Measurements from ENCODE around the gene TIPRL.

DNA sequence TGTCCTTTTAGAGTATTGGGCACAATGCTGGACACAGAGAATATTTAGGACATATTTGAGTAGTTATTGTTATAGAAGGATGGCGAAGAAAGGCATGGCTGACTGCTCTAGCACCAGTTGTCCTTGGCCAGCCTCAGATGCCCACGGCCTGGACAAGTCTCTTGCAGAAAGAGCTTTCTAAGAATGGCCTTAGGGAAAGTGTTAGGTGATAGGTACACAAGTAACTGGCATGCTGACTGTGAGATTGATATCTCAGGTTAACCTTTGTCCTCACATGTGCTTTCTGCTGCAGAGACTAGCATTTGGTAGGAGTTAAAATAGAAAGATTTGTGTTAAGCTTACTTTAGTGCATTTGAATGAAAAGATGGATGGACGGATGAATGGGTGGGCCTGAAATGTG lies 57.2 kb downstream of the TIPRL start:
- TF ChIP-seq, protein P1, sequence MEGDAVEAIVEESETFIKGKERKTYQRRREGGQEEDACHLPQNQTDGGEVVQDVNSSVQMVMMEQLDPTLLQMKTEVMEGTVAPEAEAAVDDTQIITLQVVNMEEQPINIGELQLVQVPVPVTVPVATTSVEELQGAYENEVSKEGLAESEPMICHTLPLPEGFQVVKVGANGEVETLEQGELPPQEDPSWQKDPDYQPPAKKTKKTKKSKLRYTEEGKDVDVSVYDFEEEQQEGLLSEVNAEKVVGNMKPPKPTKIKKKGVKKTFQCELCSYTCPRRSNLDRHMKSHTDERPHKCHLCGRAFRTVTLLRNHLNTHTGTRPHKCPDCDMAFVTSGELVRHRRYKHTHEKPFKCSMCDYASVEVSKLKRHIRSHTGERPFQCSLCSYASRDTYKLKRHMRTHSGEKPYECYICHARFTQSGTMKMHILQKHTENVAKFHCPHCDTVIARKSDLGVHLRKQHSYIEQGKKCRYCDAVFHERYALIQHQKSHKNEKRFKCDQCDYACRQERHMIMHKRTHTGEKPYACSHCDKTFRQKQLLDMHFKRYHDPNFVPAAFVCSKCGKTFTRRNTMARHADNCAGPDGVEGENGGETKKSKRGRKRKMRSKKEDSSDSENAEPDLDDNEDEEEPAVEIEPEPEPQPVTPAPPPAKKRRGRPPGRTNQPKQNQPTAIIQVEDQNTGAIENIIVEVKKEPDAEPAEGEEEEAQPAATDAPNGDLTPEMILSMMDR (IDR thresholded peaks at IDR 0.05 in 2 of 3, conservative IDR thresholded peaks at IDR 0.05 in 1 of 3; ENCODE audit: insufficient read depth in 2 of 3, low read depth in 1 of 3, low read length in 3 of 3) = no peak
- TF ChIP-seq ZNF77 (CRISPR knock-in tag; IDR thresholded peaks at IDR 0.05) = no peak
- no peak for TF ChIP-seq MXI1 (IDR thresholded peaks at IDR 0.05; ENCODE audit: low read depth, low read length)
- no peak for TF ChIP-seq FOXA1 (IDR thresholded peaks at IDR 0.05; ENCODE audit: borderline replicate concordance)
- TF ChIP-seq, protein P2, sequence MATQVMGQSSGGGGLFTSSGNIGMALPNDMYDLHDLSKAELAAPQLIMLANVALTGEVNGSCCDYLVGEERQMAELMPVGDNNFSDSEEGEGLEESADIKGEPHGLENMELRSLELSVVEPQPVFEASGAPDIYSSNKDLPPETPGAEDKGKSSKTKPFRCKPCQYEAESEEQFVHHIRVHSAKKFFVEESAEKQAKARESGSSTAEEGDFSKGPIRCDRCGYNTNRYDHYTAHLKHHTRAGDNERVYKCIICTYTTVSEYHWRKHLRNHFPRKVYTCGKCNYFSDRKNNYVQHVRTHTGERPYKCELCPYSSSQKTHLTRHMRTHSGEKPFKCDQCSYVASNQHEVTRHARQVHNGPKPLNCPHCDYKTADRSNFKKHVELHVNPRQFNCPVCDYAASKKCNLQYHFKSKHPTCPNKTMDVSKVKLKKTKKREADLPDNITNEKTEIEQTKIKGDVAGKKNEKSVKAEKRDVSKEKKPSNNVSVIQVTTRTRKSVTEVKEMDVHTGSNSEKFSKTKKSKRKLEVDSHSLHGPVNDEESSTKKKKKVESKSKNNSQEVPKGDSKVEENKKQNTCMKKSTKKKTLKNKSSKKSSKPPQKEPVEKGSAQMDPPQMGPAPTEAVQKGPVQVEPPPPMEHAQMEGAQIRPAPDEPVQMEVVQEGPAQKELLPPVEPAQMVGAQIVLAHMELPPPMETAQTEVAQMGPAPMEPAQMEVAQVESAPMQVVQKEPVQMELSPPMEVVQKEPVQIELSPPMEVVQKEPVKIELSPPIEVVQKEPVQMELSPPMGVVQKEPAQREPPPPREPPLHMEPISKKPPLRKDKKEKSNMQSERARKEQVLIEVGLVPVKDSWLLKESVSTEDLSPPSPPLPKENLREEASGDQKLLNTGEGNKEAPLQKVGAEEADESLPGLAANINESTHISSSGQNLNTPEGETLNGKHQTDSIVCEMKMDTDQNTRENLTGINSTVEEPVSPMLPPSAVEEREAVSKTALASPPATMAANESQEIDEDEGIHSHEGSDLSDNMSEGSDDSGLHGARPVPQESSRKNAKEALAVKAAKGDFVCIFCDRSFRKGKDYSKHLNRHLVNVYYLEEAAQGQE (IDR thresholded peaks at IDR 0.05; ENCODE audit: borderline replicate concordance) = no peak
- TF ChIP-seq, protein P2 (CRISPR knock-in tag; IDR thresholded peaks at IDR 0.05; ENCODE audit: low read depth) = no peak
